ENCODE data around the gene NEK7.
"Not testable (repeated sequence)": the region's sequence is repeated elsewhere in the genome, so short reads cannot be mapped to it uniquely, and the experiment has no call there.

The NEK7 gene

GRCh38 chr1:198125995-198126735, 30.6 kb upstream of the NEK7 start:
- H3K9me3 Mint-ChIP-seq: no peaks in the 10 kb centered on the region
- H3K4me3 Mint-ChIP-seq: no peak overlapping the region
- intact Hi-C loops (cut with micrococcal nuclease): no loop called here
- H3K36me3 Mint-ChIP-seq (ENCODE audit: low read depth): no peaks in the 10 kb centered on the region
- H3K27me3 Mint-ChIP-seq: no peaks in the 10 kb centered on the region
- no peaks in the 10 kb centered on the region for H3K4me1 Mint-ChIP-seq (ENCODE audit: low read depth)
- H3K27ac Mint-ChIP-seq: no peak overlapping the region

- Mint-ChIP-seq H3K9me3 (no peaks in the 10 kb centered on the region), H3K27ac (no peak overlapping the region)
Measured at GRCh38 chr1:198128533-198128932, 28.3 kb upstream of the NEK7 start.

GRCh38 chr1:198130053-198130452, 26.7 kb upstream of the NEK7 start:
- intact Hi-C loops (cut with micrococcal nuclease): not testable (repeated sequence)

More at GRCh38 chr1:198128533-198128932, 28.3 kb upstream of the NEK7 start:
- Mint-ChIP-seq H3K27me3 (no peaks in the 10 kb centered on the region), H3K36me3 (ENCODE audit: low read depth) (no peaks in the 10 kb centered on the region), H3K4me1 (ENCODE audit: low read depth) (peaks cover 6% of the 10 kb centered on the region), H3K4me3 (no peak overlapping the region)
- intact Hi-C loops (cut with micrococcal nuclease): no loop called here

GRCh38 chr1:198132060-198132781, 24.6 kb upstream of the NEK7 start:
- Mint-ChIP-seq H3K4me1 (ENCODE audit: low read depth) (peaks cover 6% of the 10 kb centered on the region), H3K27ac (no peak overlapping the region), H3K36me3 (ENCODE audit: low read depth) (no peaks in the 10 kb centered on the region), H3K4me3 (no peak overlapping the region), H3K27me3 (no peaks in the 10 kb centered on the region), H3K9me3 (peaks cover 9% of the 10 kb centered on the region)
- intact Hi-C loops (cut with micrococcal nuclease): no loop called here

More at GRCh38 chr1:198130053-198130452, 26.7 kb upstream of the NEK7 start:
- H3K9me3 Mint-ChIP-seq; H3K27me3 Mint-ChIP-seq; H3K36me3 Mint-ChIP-seq (ENCODE audit: low read depth); H3K4me3 Mint-ChIP-seq; H3K27ac Mint-ChIP-seq; H3K4me1 Mint-ChIP-seq (ENCODE audit: low read depth): not testable (repeated sequence)

- H3K9me3 Mint-ChIP-seq: peaks cover 21% of the 10 kb centered on the region
- H3K4me1 Mint-ChIP-seq (ENCODE audit: low read depth): peaks cover 6% of the 10 kb centered on the region
- no peak overlapping the region for H3K4me3 Mint-ChIP-seq
- no peaks in the 10 kb centered on the region for H3K36me3 Mint-ChIP-seq (ENCODE audit: low read depth)
- intact Hi-C loops (cut with micrococcal nuclease): no loop called here
- no peaks in the 10 kb centered on the region for H3K27me3 Mint-ChIP-seq
- H3K27ac Mint-ChIP-seq: no peak overlapping the region
Measured at GRCh38 chr1:198134252-198134651, 22.5 kb upstream of the NEK7 start.

- peaks cover 6% of the 10 kb centered on the region for H3K4me1 Mint-ChIP-seq (ENCODE audit: low read depth)
- no peaks in the 10 kb centered on the region for H3K36me3 Mint-ChIP-seq (ENCODE audit: low read depth)
- no peak overlapping the region for H3K27ac Mint-ChIP-seq
- no peak overlapping the region for H3K4me3 Mint-ChIP-seq
- intact Hi-C loops (cut with micrococcal nuclease): no loop called here
- no peaks in the 10 kb centered on the region for H3K27me3 Mint-ChIP-seq
- H3K9me3 Mint-ChIP-seq: peaks cover 27% of the 10 kb centered on the region
Measured at GRCh38 chr1:198135366-198135765, 21.4 kb upstream of the NEK7 start.

- H3K9me3 Mint-ChIP-seq: peaks cover 23% of the 10 kb centered on the region
- H3K4me3 Mint-ChIP-seq: no peak overlapping the region
- H3K27me3 Mint-ChIP-seq: no peaks in the 10 kb centered on the region
- intact Hi-C loops (cut with micrococcal nuclease): no loop called here
- no peaks in the 10 kb centered on the region for H3K36me3 Mint-ChIP-seq (ENCODE audit: low read depth)
- H3K27ac Mint-ChIP-seq: no peak overlapping the region
- no peaks in the 10 kb centered on the region for H3K4me1 Mint-ChIP-seq (ENCODE audit: low read depth)
Measured at GRCh38 chr1:198141668-198142351, 15.0 kb upstream of the NEK7 start.

- Mint-ChIP-seq H3K4me3 (no peak overlapping the region), H3K27me3 (no peaks in the 10 kb centered on the region), H3K9me3 (peaks cover 13% of the 10 kb centered on the region)
Measured at GRCh38 chr1:198143797-198144196, 13.0 kb upstream of the NEK7 start.

GRCh38 chr1:198147216-198147615, 9.6 kb upstream of the NEK7 start:
- Mint-ChIP-seq H3K36me3 (ENCODE audit: low read depth) (no peaks in the 10 kb centered on the region), H3K27ac (no peak overlapping the region)

More at GRCh38 chr1:198143797-198144196, 13.0 kb upstream of the NEK7 start:
- intact Hi-C loops (cut with micrococcal nuclease): no loop called here
- Mint-ChIP-seq H3K36me3 (ENCODE audit: low read depth) (no peaks in the 10 kb centered on the region), H3K27ac (no peak overlapping the region), H3K4me1 (ENCODE audit: low read depth) (no peaks in the 10 kb centered on the region)

GRCh38 chr1:198150369-198150768, 6.4 kb upstream of the NEK7 start:
- intact Hi-C loops (cut with micrococcal nuclease): loop anchor here (10.0 kb wide), 2 partner anchors 236 to 314 kb away; partner anchors contain the start of gene LHX9
- Mint-ChIP-seq H3K27me3 (peaks cover 2% of the 10 kb centered on the region), H3K4me1 (ENCODE audit: low read depth) (peaks cover 10% of the 10 kb centered on the region), H3K36me3 (ENCODE audit: low read depth) (no peaks in the 10 kb centered on the region), H3K27ac (no peak overlapping the region), H3K9me3 (no peaks in the 10 kb centered on the region), H3K4me3 (no peak overlapping the region)

More at GRCh38 chr1:198147216-198147615, 9.6 kb upstream of the NEK7 start:
- Mint-ChIP-seq H3K9me3 (no peaks in the 10 kb centered on the region), H3K27me3 (peaks cover 2% of the 10 kb centered on the region), H3K4me1 (ENCODE audit: low read depth) (peaks cover 10% of the 10 kb centered on the region), H3K4me3 (no peak overlapping the region)
- intact Hi-C loops (cut with micrococcal nuclease): no loop called here

GRCh38 chr1:198151688-198152087, 5.1 kb upstream of the NEK7 start:
- Mint-ChIP-seq H3K4me3 (no peak overlapping the region), H3K4me1 (ENCODE audit: low read depth) (peaks cover 17% of the 10 kb centered on the region), H3K27ac (no peak overlapping the region), H3K36me3 (ENCODE audit: low read depth) (no peaks in the 10 kb centered on the region), H3K9me3 (no peaks in the 10 kb centered on the region), H3K27me3 (peaks cover 2% of the 10 kb centered on the region)
- intact Hi-C loops (cut with micrococcal nuclease): loop anchor here (10.0 kb wide), 2 partner anchors 237 to 313 kb away; partner anchors contain the start of gene LHX9

GRCh38 chr1:198153103-198153502, 3.7 kb upstream of the NEK7 start:
- Mint-ChIP-seq H3K36me3 (ENCODE audit: low read depth) (peaks cover 9% of the 10 kb centered on the region), H3K9me3 (no peaks in the 10 kb centered on the region), H3K27me3 (peaks cover 2% of the 10 kb centered on the region), H3K27ac (no peak overlapping the region), H3K4me1 (ENCODE audit: low read depth) (peaks cover 22% of the 10 kb centered on the region), H3K4me3 (no peak overlapping the region)
- intact Hi-C loops (cut with micrococcal nuclease): loop anchor here (10.0 kb wide), 2 partner anchors 238 to 312 kb away; partner anchors contain the start of gene LHX9

- peaks cover 29% of the 10 kb centered on the region for H3K4me1 Mint-ChIP-seq (ENCODE audit: low read depth)
- H3K27me3 Mint-ChIP-seq: peaks cover 2% of the 10 kb centered on the region
- H3K4me3 Mint-ChIP-seq: no peak overlapping the region
- no peak overlapping the region for H3K27ac Mint-ChIP-seq
- H3K36me3 Mint-ChIP-seq (ENCODE audit: low read depth): peaks cover 14% of the 10 kb centered on the region
- no peaks in the 10 kb centered on the region for H3K9me3 Mint-ChIP-seq
- intact Hi-C loops (cut with micrococcal nuclease): loop anchor here (10.0 kb wide), 2 partner anchors 239 to 311 kb away; partner anchors contain the start of gene LHX9
Measured at GRCh38 chr1:198153804-198154203, 3.0 kb upstream of the NEK7 start.

GRCh38 chr1:198155253-198155652, 1.5 kb upstream of the NEK7 start:
- no peak overlapping the region for H3K27ac Mint-ChIP-seq
- intact Hi-C loops (cut with micrococcal nuclease): loop anchor here (5.0 to 10.0 kb wide), 3 partner anchors 77 to 310 kb away; partner anchors contain the start of gene LHX9
- H3K27me3 Mint-ChIP-seq: no peaks in the 10 kb centered on the region
- no peak overlapping the region for H3K4me3 Mint-ChIP-seq
- peaks cover 32% of the 10 kb centered on the region for H3K4me1 Mint-ChIP-seq (ENCODE audit: low read depth)
- H3K9me3 Mint-ChIP-seq: no peaks in the 10 kb centered on the region
- H3K36me3 Mint-ChIP-seq (ENCODE audit: low read depth): peaks cover 17% of the 10 kb centered on the region
